K562 (cell line): ENCODE data around the gene AFF3. TPM values are rescaled to one million over a fixed set of nuclear protein-coding genes. Genes with fewer than 3 reads are reported as not detected.

Experiments used
- ATAC-seq: fragments of 200-7000 bp; cut with Tn5 transposase; 3 replicates; pipeline ENCODE4 v1.9.1; 2020; ENCODE audit warnings: moderate library complexity
- BruUV-seq: library from RNA; stranded (reverse); fragments of 400-500 nt; replicated peaks from 2 replicates; lab custom pipeline; 2021; lab: Mats Ljungman, UMichigan
- CTCF ChIA-PET: fragments of 300-600 bp; formaldehyde crosslinking; extraction: SDS; loops from one replicate; lab custom pipeline; 2021; ENCODE audit warnings: low intra/inter-chr PET ratio; lab: Yijun Ruan, JAX
- POLR2A ChIA-PET: fragments of 300-600, 350-650 bp; sonication (Branson Sonifier 250); formaldehyde crosslinking; extraction: SDS; loops from one replicate; lab custom pipeline; 2021; ENCODE audit warnings: antibody characterized with exemption, inconsistent platforms; lab: Yijun Ruan, JAX
- DNase-seq, 4 experiments: peaks; one replicate each; pipeline versions ENCODE4 v3.0.0 to v3.0.0-alpha.2; 2011 to 2018; ENCODE audit warnings: low spot score in 3 of 4, mixed read lengths in 3 of 4; ENCODE audit errors: extremely low read depth in 1 of 4
- FAIRE-seq: peaks from 2 replicates; lab custom pipeline; 2011; peaks lifted over from hg19 to GRCh38; lab: Jason Lieb, UNC
- H2AFZ ChIP-seq: 2 replicates; pipeline ENCODE4 v1.6.0; 2011; ENCODE audit warnings: low read depth, low read length, control low read depth, inconsistent platforms
- H3K27ac ChIP-seq: fragments of 200-600 bp; 3 replicates; pipeline ENCODE4 v1.8.0; 2011; ENCODE audit warnings: low read depth, mild to moderate bottlenecking, control low read depth, inconsistent platforms, low read length, moderate library complexity, mixed read lengths; ENCODE audit errors: extremely low read depth
- H3K27me3 ChIP-seq, 2 experiments: fragments of 300-600 bp in 1 of 2; 2 replicates in 1 of 2; 3 replicates in 1 of 2; pipeline versions ENCODE4 v1.6.0 to v1.8.0; 2011; ENCODE audit warnings: inconsistent platforms in 2 of 2, low read length in 2 of 2, mild to moderate bottlenecking in 1 of 2, mixed read lengths in 1 of 2, moderate library complexity in 1 of 2; ENCODE audit not compliant: control insufficient read depth in 2 of 2, insufficient read depth in 2 of 2
- H3K36me3 ChIP-seq: fragments of 300-600 bp; 3 replicates; pipeline ENCODE4 v1.8.0; 2011; ENCODE audit warnings: mild to moderate bottlenecking, low read length, inconsistent platforms; ENCODE audit not compliant: control insufficient read depth, insufficient read depth
- H3K4me1 ChIP-seq, 2 experiments: fragments of 200-600 bp in 1 of 2; replicated peaks in 1 of 2; 2 replicates in 1 of 2; 3 replicates in 1 of 2; pipeline versions ENCODE4 v1.5.1 to v1.8.0; 2011; ENCODE audit warnings: inconsistent platforms in 2 of 2, low read length in 2 of 2, mild to moderate bottlenecking in 1 of 2, mixed read lengths in 1 of 2, moderate library complexity in 1 of 2; ENCODE audit not compliant: control insufficient read depth in 2 of 2, insufficient read depth in 2 of 2
- H3K4me2 ChIP-seq: 2 replicates; pipeline ENCODE4 v1.6.1; 2011; ENCODE audit warnings: low read length, control low read depth, inconsistent platforms, mixed read lengths; ENCODE audit not compliant: insufficient read depth
- H3K4me3 ChIP-seq: fragments of 200-600 bp; sonication (generic), shearing (Covaris generic); 2 replicates; pipeline ENCODE4 v1.5.1; 2016; ENCODE audit warnings: control low read depth, inconsistent platforms
- H3K79me2 ChIP-seq: fragments of 200-600 bp; 3 replicates; pipeline ENCODE4 v1.8.0; 2011; ENCODE audit warnings: low read length, inconsistent platforms; ENCODE audit not compliant: control insufficient read depth, insufficient read depth
- H3K9ac ChIP-seq, 2 experiments: 2 replicates each; pipeline versions ENCODE4 v1.6.0 to v1.6.1; 2011; ENCODE audit warnings: low read depth in 2 of 2, low read length in 2 of 2, control low read depth in 1 of 2, inconsistent platforms in 1 of 2, mild to moderate bottlenecking in 1 of 2, mixed read lengths in 1 of 2; ENCODE audit not compliant: insufficient read depth in 1 of 2
- H3K9me1 ChIP-seq: one replicate; pipeline ENCODE4 v1.6.0; 2011; ENCODE audit warnings: inconsistent platforms, mild to moderate bottlenecking, low read length, moderate library complexity; ENCODE audit not compliant: control insufficient read depth, insufficient read depth
- H3K9me3 ChIP-seq: replicated peaks from 2 replicates; pipeline ENCODE4 v1.5.1; 2011; ENCODE audit warnings: low read depth, low read length, inconsistent platforms; ENCODE audit not compliant: control insufficient read depth, insufficient read depth
- H4K20me1 ChIP-seq: replicated peaks from 2 replicates; pipeline ENCODE4 v1.6.1; 2011; ENCODE audit warnings: low read length, inconsistent platforms, mixed read lengths; ENCODE audit not compliant: control insufficient read depth, insufficient read depth
- CBX8 ChIP-seq: fragments of 200-600 bp; sonication (generic); IDR thresholded peaks from 2 replicates; pipeline ENCODE4 v1.6.1; 2012; ENCODE audit warnings: borderline replicate concordance, mixed run types, low read depth, mild to moderate bottlenecking, moderate library complexity, mixed read lengths, low read length, control low read depth, inconsistent platforms; ENCODE audit not compliant: poor library complexity, severe bottlenecking; ENCODE audit errors: extremely low read depth
- EHMT2 ChIP-seq: fragments of 450-650 bp; IDR thresholded peaks from 2 replicates; pipeline ENCODE4 v1.6.1; 2018; ENCODE audit warnings: antibody characterized with exemption
- HDAC1 ChIP-seq, 2 experiments: fragments of 450-650 bp; IDR thresholded peaks; 2 replicates each; pipeline ENCODE4 v1.6.1; 2016 to 2017; ENCODE audit warnings: inconsistent platforms in 1 of 2, mild to moderate bottlenecking in 1 of 2, moderate library complexity in 1 of 2
- LARP7 ChIP-seq: fragments of 450-650 bp; IDR thresholded peaks from 2 replicates; pipeline ENCODE4 v1.6.1; 2016
- NFE2L1 ChIP-seq: fragments of 450-650 bp; IDR thresholded peaks from 2 replicates; pipeline ENCODE4 v1.6.1; 2016; ENCODE audit warnings: missing genetic modification characterization, low read depth, mild to moderate bottlenecking, missing compliant biosample characterization, moderate library complexity, borderline replicate concordance
- SETDB1 ChIP-seq: IDR thresholded peaks from one replicate; pipeline ENCODE4 v1.6.1; 2012; ENCODE audit warnings: low read length, control low read depth, inconsistent platforms
- ZFP1 ChIP-seq: fragments of 450-650 bp; formaldehyde crosslinking; IDR thresholded peaks from 2 replicates; pipeline ENCODE4 v1.4.0; 2020; ENCODE audit warnings: mild to moderate bottlenecking, mixed read lengths
- ZKSCAN3 ChIP-seq: fragments of 250-450 bp; sonication (Bioruptor Pico); IDR thresholded peaks from 2 replicates; pipeline ENCODE4 v1.4.0; 2020
- ZNF77 ChIP-seq: fragments of 250-450 bp; sonication (Bioruptor Pico); IDR thresholded peaks from 2 replicates; pipeline ENCODE4 v1.5.0; 2020
- ZNF830 ChIP-seq: fragments of 250-450 bp; sonication (Bioruptor Pico); IDR thresholded peaks from 2 replicates; pipeline ENCODE4 v1.5.0; 2021; ENCODE audit warnings: mild to moderate bottlenecking
- WGBS: fragments of 100-300 bp; shearing (Covaris generic); methylation state at CpG from one replicate; pipeline ENCODE4 v1.1.6; 2016; ENCODE audit warnings: low coverage, mixed read lengths; ENCODE audit not compliant: insufficient coverage; ENCODE audit errors: missing lambda C conversion rate; 5-methylcytosine and 5-hydroxymethylcytosine counted together
- in situ Hi-C: fragments of 300-500 bp; cut with MboI; formaldehyde crosslinking; loops from 4 replicates; pipeline ENCODE4 v1.15.0; 2018; ENCODE audit warnings: inconsistent platforms, mixed read lengths
- intact Hi-C: fragments of 100-400 bp; cut with micrococcal nuclease; formaldehyde crosslinking; loops from 2 replicates; pipeline ENCODE4 v1.14.2; 2022
- polyA plus RNA-seq, 8 experiments: library from polyadenylated mRNA; depleted of rRNA in 4 of 8; stranded (reverse) in 5 of 8; unstranded in 3 of 8; fragments of >200 nt; fragmentation: Nextera tagmentation in 2 of 8; fragmentation: Illumina TruSeq in 1 of 8; extraction: Ambion mirVana in 2 of 8; extraction: Trizol in 1 of 8; gene quantifications; 2 replicates each; pipeline versions ENCODE4 v1.2.1 to v1.2.3, GENCODE V29; 2011 to 2014; ENCODE audit warnings: inconsistent platforms in 1 of 8, missing spikeins in 1 of 8
- total RNA-seq, 7 experiments: library from RNA; depleted of rRNA in 6 of 7; stranded (reverse); fragments of >200 nt in 6 of 7; fragmentation: Illumina TruSeq in 2 of 7; extraction: Trizol in 2 of 7; gene quantifications; 2 replicates each; pipeline versions ENCODE4 v1.2.1 to v1.2.3, GENCODE V29; 2011 to 2021; ENCODE audit warnings: low replicate concordance in 1 of 7

Gene AFF3
- total and polyA plus RNA-seq, 9 of the 15 experiments (the other 6 are each of a cell fraction or from before 2014, with no cell fraction given), result 0.02 to 0.11 TPM; not detected in 7

GRCh38 chr2:100148883-100149282 is 6.5 kb upstream of the AFF3 start:
- Histone ChIP-seq H3K9me1 (no peaks in the 10 kb centered on the region), H3K79me2 (no peaks in the 10 kb centered on the region), H3K27me3 (peaks cover 0 to 16% of the 10 kb centered on the region in 2 experiments; a peak in 3 of 5 replicates), H3K4me2 (no peak overlapping the region), H3K9me3 (no peaks in the 10 kb centered on the region), H3K27ac (no peak overlapping the region), H3K9ac (no peak overlapping the region), H2AFZ (no peak overlapping the region), H3K4me1 (no peaks in the 10 kb centered on the region), H4K20me1 (no peaks in the 10 kb centered on the region), H3K4me3 (no peak overlapping the region), H3K36me3 (no peaks in the 10 kb centered on the region)
- intact Hi-C loops (no loop called here), in situ Hi-C loops (no loop called here)
- DNase-seq (no peak), FAIRE-seq (no peak), ATAC-seq (no peak)
- BruUV-seq, result no TSS peak
- no peak for TF ChIP-seq ZNF77 (CRISPR knock-in tag)
- no peak for TF ChIP-seq SETDB1
- no peak for TF ChIP-seq LARP7
- TF ChIP-seq ZKSCAN3 (CRISPR knock-in tag), result no peak
- TF ChIP-seq ZFP1, result no peak
- TF ChIP-seq EHMT2, result no peak
- TF ChIP-seq HDAC1 (IDR thresholded peaks at IDR 0.05), result no peak
- TF ChIP-seq NFE2L1 (tag), result no peak
- TF ChIP-seq CBX8, result no peak
- TF ChIP-seq ZNF830 (CRISPR knock-in tag), result no peak
- CTCF ChIA-PET, result no interaction called here
- POLR2A ChIA-PET, result no interaction called here
- 2% methylated on average over 4 of the region's 4 CpGs for WGBS
